Measurements from ENCODE around the gene MTF1.

DNA sequence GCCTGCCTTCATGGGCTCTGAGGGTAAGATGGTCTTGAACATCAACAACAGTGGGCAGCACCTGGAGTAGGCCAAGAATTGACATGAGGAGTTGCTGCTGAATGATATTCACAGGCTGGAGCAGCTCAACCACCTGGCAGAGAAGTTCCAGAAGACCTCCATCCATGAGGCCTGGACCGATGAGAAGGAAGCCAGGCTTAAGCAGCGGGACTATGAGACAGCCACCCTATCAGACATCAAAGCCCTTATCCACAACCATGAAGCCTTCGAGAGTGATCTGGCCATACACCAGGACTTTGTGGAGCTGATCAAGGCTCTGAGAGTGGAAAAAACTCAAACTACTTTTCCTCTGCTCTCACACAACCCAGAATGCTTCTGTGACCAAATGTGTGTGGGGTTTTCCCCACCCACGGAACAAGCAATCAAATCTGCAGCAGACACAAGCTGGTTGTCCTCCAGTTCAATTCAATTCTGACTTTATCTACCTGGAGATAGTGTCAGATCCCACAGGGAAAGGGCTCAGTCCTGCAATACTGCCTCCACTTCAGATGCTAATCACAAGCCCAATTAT, 82.4 kb downstream of the MTF1 start:
- TF ChIP-seq, protein P1, sequence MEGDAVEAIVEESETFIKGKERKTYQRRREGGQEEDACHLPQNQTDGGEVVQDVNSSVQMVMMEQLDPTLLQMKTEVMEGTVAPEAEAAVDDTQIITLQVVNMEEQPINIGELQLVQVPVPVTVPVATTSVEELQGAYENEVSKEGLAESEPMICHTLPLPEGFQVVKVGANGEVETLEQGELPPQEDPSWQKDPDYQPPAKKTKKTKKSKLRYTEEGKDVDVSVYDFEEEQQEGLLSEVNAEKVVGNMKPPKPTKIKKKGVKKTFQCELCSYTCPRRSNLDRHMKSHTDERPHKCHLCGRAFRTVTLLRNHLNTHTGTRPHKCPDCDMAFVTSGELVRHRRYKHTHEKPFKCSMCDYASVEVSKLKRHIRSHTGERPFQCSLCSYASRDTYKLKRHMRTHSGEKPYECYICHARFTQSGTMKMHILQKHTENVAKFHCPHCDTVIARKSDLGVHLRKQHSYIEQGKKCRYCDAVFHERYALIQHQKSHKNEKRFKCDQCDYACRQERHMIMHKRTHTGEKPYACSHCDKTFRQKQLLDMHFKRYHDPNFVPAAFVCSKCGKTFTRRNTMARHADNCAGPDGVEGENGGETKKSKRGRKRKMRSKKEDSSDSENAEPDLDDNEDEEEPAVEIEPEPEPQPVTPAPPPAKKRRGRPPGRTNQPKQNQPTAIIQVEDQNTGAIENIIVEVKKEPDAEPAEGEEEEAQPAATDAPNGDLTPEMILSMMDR (conservative IDR thresholded peaks at IDR 0.05), result no peak
- no peak for TF ChIP-seq EZH2 (IDR thresholded peaks at IDR 0.05; ENCODE audit: low read depth)

Data from PC-9 (cell line).